NOMO-1 treated with DMSO at 0.1 percent for 48 hours (cell line): ENCODE results near the gene ZC3H12C.
"Not testable (repeated sequence)": the region's sequence is repeated elsewhere in the genome, so short reads cannot be mapped to it uniquely, and the experiment has no call there.

Experiments
- DNase-seq: peaks from one replicate; lab custom pipeline; 2025; ENCODE audit not compliant: unreplicated experiment; lab: John Stamatoyannopoulos, UW

ZC3H12C gene

GRCh38 chr11:110176366-110177085, 83.3 kb downstream of the ZC3H12C start:
- DNase-seq: no peak

GRCh38 chr11:110177086-110177456, 83.9 kb downstream of the ZC3H12C start:
- no peak for DNase-seq

DNA sequence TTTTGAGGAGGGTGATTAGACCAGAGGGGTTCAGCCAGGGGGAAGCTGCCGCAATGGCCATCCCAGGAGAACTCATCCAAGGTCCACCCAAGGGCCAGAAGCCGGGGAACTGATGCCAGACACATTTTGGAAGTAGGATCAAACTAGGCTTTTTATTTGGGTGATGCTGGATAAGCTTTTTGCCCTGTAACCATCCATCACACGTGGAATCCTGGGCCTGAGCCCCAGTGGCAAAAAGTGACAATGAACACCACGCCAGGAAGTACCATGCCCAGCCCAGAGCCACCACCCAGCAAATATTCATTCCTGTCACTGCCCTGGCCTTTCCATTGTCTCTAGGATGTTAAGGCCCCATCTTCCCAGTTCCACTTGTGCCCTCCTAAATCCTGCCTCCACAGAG, 85.9 kb downstream of the ZC3H12C start:
- DNase-seq: no peak

DNA sequence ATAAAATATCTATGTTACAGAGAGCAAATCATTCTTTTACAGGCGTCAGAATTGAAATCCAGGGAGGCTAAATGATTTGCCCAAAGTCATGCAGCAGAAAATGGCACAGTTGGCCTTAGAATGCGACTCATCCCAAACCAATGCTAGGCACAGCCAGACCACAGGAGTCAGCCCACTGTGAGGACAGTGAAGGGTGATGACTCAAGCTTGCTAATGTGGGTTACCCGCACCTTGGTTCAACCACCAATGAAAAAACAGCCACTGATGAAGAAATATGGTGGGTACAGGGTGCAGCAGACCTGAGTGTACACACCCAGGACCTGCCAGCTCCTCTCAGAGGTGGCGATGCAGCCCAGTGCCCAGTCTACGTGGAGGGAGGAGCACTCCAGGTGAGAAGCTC, 89.7 kb downstream of the ZC3H12C start:
- DNase-seq: no peak

- DNase-seq: no peak
Measured at GRCh38 chr11:110184456-110184855, 91.3 kb downstream of the ZC3H12C start.

GRCh38 chr11:110185121-110185591, 92.0 kb downstream of the ZC3H12C start:
- DNase-seq: no peak

DNA sequence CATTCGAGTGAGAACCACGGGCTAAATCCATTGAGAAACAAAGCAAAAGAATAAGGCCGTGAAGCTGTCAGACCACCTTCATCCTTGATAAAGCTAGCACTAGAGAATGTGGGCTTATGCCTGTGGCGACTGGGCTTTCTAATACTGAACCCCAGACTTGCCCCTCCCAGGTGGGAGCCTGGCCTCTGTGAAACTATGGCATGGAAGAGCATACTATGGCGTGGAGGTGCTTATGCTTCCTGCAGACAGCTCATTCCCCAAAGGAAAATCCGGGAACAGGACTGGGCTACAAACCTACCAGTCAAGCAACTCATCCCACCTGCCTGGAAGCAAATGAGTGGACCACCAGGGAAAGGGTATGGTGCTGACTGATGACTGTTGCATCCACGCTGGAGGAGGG, 92.4 kb downstream of the ZC3H12C start:
- no peak for DNase-seq

DNA sequence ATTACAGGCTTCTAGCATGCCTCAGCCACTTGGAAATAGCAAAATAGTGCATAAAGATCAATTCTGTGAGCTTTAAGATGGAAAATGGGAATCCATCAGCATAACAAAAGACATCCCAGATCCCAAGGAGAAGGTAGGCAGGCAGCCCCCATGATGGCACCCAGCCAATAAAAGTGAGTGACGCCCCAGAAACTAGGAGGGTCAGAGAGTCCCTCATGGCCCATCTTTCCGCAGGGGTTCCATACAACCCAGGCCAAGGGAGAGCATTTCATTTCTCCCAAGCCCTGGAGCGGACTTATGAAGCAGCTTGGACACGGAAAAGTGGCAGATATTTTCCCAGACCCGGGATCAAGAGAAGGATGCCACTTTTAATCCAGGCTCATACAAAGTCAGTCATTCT, 93.3 kb downstream of the ZC3H12C start:
- no peak for DNase-seq

- DNase-seq: no peak
Measured at GRCh38 chr11:110186867-110187266, 93.7 kb downstream of the ZC3H12C start.

GRCh38 chr11:110187731-110188130, 94.5 kb downstream of the ZC3H12C start:
- DNase-seq: no peak

- no peak for DNase-seq
Measured at GRCh38 chr11:110190885-110191284, 97.7 kb downstream of the ZC3H12C start.

- not testable (repeated sequence) for DNase-seq
Measured at GRCh38 chr11:110192604-110193282, 99.6 kb downstream of the ZC3H12C start.

DNA sequence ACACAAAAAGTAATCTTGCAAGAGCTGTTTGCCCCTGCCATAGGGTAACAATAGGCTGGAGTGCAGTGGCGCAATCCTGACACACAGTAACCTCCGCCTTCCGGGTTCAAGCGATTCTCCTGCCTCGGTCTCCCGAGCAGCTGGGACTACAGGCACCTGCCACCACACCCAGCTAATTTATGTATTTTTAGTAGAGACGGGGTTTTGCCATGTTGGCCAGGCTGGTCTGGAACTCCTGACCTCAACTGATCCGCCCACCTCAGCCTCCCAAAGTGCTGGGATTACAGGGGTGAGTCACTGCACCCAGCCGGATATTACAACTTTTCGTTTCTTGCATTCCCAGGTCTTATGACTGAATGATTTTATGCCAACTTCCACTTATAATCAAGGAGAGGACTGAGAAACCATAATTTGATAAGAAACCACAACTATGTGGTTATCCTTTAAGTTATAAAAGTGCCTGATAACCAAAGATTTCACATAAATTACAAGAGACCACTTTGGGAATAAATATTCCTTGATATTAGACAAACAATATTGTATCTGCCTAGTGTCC, 101.1 kb downstream of the ZC3H12C start:
- DNase-seq: peak; percentile 35

DNA sequence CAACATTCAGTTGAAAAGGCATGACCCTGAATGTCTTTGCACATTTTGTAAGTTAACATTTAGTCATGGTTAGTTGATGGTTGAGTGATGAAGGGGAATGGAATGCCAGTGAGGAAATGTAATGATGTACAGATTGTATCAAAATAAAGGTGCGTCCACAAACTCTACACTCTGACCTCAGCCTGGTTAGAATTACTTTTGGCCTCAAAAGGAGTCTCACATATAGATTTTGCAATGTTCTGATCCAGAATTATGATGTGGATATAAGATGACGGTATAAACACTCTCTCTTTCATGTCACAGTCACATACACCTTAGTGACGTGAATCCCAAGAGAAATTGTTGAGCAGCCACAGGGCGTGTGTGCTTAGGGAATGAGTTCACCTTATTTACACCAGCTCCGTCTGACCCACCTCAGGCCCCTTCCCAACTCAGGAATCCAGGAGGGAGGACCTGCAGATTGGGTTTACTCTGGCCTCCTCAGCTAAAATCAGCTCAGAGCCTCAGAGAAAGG, 103.1 kb downstream of the ZC3H12C start:
- DNase-seq: no peak

DNA sequence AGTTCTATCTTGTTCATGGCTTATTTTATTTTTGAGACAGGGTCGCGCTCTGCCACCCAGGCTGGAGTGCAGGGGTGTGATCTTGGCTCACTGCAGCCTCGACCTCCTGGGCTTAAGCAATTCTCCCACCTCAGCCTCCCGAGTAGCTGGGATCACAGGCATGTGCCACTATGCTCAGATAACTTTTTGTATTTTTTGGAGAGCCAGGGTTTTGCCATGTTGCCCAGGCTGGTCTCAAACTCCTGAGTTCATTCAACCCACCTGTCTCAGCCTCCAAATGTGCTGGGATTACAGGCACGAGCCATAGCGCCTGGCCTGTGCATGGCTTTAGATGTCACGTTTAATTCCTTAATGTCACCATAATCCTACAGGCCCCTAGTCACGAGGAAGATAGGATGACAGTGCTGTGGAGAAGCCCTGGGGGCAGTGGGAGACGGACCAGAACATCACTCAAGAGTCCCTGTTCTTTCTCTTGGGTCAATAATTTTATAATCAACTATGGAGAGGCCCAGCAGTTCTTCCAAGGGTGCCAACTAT, 103.8 kb downstream of the ZC3H12C start:
- no peak for DNase-seq

DNA sequence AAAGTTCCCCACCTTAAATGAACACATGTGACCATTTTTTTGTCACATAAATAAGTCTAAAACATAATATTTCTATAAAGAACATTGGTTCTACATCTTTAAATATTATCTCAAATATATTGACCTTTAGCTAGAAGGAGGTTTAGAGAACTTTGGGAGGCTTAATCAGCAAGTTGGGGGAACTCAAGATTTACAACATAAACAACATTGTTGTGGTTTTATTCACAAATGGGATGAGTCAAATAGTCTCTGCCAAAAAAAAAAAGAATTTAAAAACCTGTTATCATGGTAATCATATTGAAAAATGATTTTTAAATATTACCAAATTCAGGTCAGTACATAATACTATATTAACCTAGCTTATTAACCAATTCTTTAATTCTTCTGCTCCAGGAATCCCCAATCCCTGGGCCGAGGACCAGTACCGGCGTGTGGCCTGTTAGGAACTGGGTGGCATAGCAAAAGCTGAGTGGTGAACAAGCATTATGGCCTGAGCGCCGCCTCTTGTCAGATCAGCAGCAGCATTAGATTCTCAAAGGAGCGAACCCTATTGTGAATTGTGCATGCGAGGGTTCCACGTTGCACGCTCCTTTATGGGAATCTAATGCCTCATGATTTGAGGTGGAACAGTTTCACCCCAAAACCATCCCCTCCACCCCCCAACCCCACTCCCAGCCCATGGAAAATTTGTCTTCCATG, 105.0 kb downstream of the ZC3H12C start:
- DNase-seq: no peak

- no peak for DNase-seq
Measured at GRCh38 chr11:110199184-110199981, 106.2 kb downstream of the ZC3H12C start.

DNA sequence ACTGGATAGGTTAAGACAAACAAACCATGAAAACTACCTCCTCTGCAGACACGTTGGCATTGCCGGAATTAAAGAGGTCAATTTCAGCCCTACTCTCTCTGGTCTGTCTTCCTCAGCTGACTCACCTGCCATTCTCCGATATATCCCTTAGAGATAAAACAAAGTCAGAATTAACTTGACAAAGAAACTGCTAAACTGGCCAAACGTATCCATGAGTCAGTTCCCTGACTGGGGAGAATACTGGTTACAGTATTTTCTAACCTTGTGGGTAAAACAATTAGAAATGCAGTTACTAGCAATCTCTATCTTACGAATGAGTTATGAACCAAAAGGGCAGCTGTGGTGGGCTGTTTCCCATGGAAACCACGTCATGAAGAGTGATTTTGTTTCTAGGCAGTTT, 107.0 kb downstream of the ZC3H12C start:
- DNase-seq: no peak

DNA sequence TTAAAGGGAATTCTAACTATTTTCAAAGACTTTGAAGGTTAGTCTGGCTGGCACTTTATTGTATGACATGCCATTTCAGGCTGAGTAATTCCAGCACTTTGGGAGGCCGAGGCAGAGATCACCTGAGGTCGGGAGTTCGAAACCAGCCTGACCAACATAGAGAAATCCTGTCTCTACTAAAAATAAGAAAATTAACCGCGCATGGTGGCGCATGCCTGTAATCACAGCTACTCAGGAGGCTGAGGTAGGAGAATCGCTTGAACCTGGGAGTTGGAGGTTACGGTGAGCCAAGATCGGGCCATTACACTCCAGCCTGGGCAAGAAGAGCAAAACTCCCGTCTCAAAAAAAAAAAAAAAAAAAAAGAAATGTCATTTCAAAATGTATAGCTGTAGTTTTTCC, 107.6 kb downstream of the ZC3H12C start:
- DNase-seq: no peak

GRCh38 chr11:110207123-110207522, 113.9 kb downstream of the ZC3H12C start:
- no peak for DNase-seq
